WTC11 (cell line): ENCODE measurements around the gene TRABD2A. TPM values are rescaled to one million over a fixed set of nuclear protein-coding genes. Genes with fewer than 3 reads are reported as not detected.

Experiments
- ATAC-seq: fragments of 200-7000 bp; cut with Tn5 transposase; 2 replicates; pipeline ENCODE4 v1.10.0; 2021; ENCODE audit warnings: mild to moderate bottlenecking, moderate library complexity
- CTCF ChIA-PET: fragments of 300-600 bp; sonication (Branson Sonifier 250); formaldehyde crosslinking; loops from one replicate; lab custom pipeline; 2021; ENCODE audit warnings: antibody characterized with exemption; lab: Charles Lee
- POLR2A ChIA-PET: fragments of 350-600 bp; sonication (Branson Sonifier 250); formaldehyde crosslinking; loops from one replicate; lab custom pipeline; 2021; ENCODE audit warnings: antibody characterized with exemption; lab: Charles Lee
- DNase-seq: peaks from one replicate; pipeline ENCODE4 v3.0.0; 2021; ENCODE audit warnings: low spot score
- H3K27ac Mint-ChIP-seq: 2 replicates; pipeline ENCODE4 v1.8.0; 2021; ENCODE audit warnings: mixed read lengths
- H3K27me3 Mint-ChIP-seq: 2 replicates; pipeline ENCODE4 v1.8.0; 2021; ENCODE audit warnings: low read depth, mild to moderate bottlenecking, moderate library complexity, mixed read lengths
- H3K36me3 Mint-ChIP-seq: 2 replicates; pipeline ENCODE4 v1.8.0; 2021; ENCODE audit warnings: mixed read lengths
- H3K4me1 Mint-ChIP-seq: 2 replicates; pipeline ENCODE4 v1.8.0; 2022; ENCODE audit warnings: mixed read lengths
- H3K4me3 Mint-ChIP-seq: 2 replicates; pipeline ENCODE4 v1.8.0; 2021; ENCODE audit warnings: mild to moderate bottlenecking, moderate library complexity, mixed read lengths
- H3K9me3 Mint-ChIP-seq: 2 replicates; pipeline ENCODE4 v1.8.0; 2021; ENCODE audit warnings: mixed read lengths
- AR ChIP-seq: fragments of 250-450 bp; sonication (Bioruptor Pico); IDR thresholded peaks from 2 replicates; pipeline ENCODE4 v1.9.0; 2021; ENCODE audit warnings: mild to moderate bottlenecking
- CREB1 ChIP-seq: sonication (generic); formaldehyde crosslinking; IDR thresholded peaks from 2 replicates; pipeline ENCODE4 v1.8.0; 2023; ENCODE audit warnings: mild to moderate bottlenecking, missing genetic modification reagents
- FOXJ3 ChIP-seq: sonication (generic); formaldehyde crosslinking; IDR thresholded peaks from 2 replicates; pipeline ENCODE4 v1.9.0; 2021; ENCODE audit warnings: missing genetic modification reagents, mild to moderate bottlenecking, borderline replicate concordance
- FOXP1 ChIP-seq: sonication (generic); formaldehyde crosslinking; IDR thresholded peaks from 2 replicates; pipeline ENCODE4 v1.8.0; 2022; ENCODE audit warnings: missing genetic modification reagents, mild to moderate bottlenecking, moderate library complexity, borderline replicate concordance
- GABPB1 ChIP-seq: sonication (generic); formaldehyde crosslinking; IDR thresholded peaks from 2 replicates; pipeline ENCODE4 v1.8.1; 2023; ENCODE audit warnings: mild to moderate bottlenecking, missing genetic modification reagents
- GRHL2 ChIP-seq: fragments of 250-450 bp; sonication (Bioruptor Pico); IDR thresholded peaks from 2 replicates; pipeline ENCODE4 v1.8.0; 2022; ENCODE audit warnings: mild to moderate bottlenecking, moderate library complexity; ENCODE audit not compliant: insufficient replicate concordance, severe bottlenecking
- JAZF1 ChIP-seq: fragments of 250-450 bp; sonication (Bioruptor Pico); IDR thresholded peaks from 2 replicates; pipeline ENCODE4 v1.9.0; 2021; ENCODE audit warnings: moderate library complexity, mild to moderate bottlenecking, inconsistent platforms
- MLX ChIP-seq: sonication (generic); formaldehyde crosslinking; IDR thresholded peaks from 2 replicates; pipeline ENCODE4 v1.8.1; 2023; ENCODE audit warnings: mild to moderate bottlenecking, missing genetic modification reagents, moderate library complexity
- NFATC4 ChIP-seq: fragments of 250-450 bp; sonication (Bioruptor Pico); IDR thresholded peaks from 2 replicates; pipeline ENCODE4 v1.9.0; 2021; ENCODE audit warnings: mild to moderate bottlenecking
- NFE2L1 ChIP-seq: sonication (generic); formaldehyde crosslinking; IDR thresholded peaks from 2 replicates; pipeline ENCODE4 v1.8.1; 2023; ENCODE audit warnings: missing genetic modification reagents
- NR1H2 ChIP-seq: sonication (generic); formaldehyde crosslinking; IDR thresholded peaks from 2 replicates; pipeline ENCODE4 v1.9.0; 2021; ENCODE audit warnings: mild to moderate bottlenecking, moderate library complexity, missing genetic modification reagents
- TCF7 ChIP-seq: sonication (generic); formaldehyde crosslinking; IDR thresholded peaks from 2 replicates; pipeline ENCODE4 v1.8.0; 2022; ENCODE audit warnings: mild to moderate bottlenecking, low read depth, missing genetic modification reagents, moderate library complexity
- TP53 ChIP-seq: sonication (generic); formaldehyde crosslinking; IDR thresholded peaks from 2 replicates; pipeline ENCODE4 v1.8.1; 2023; ENCODE audit warnings: mild to moderate bottlenecking, missing genetic modification reagents
- ZNF416 ChIP-seq: fragments of 250-450 bp; sonication (Bioruptor Pico); IDR thresholded peaks from 2 replicates; pipeline ENCODE4 v1.9.0; 2021; ENCODE audit warnings: mild to moderate bottlenecking, inconsistent platforms
- ZNF423 ChIP-seq: fragments of 250-450 bp; sonication (Bioruptor Pico); IDR thresholded peaks from 2 replicates; pipeline ENCODE4 v2.1.2; 2022; ENCODE audit warnings: mild to moderate bottlenecking, moderate library complexity
- ZSCAN18 ChIP-seq: fragments of 250-450 bp; sonication (Bioruptor Pico); IDR thresholded peaks from 2 replicates; pipeline ENCODE4 v2.1.2; 2022; ENCODE audit warnings: mild to moderate bottlenecking, moderate library complexity
- total RNA-seq: library from RNA; stranded (reverse); gene quantifications from 3 replicates; pipeline ENCODE4 v1.2.3, GENCODE V29; 2021
- TF ChIP-seq, protein P1 (sequence below): sonication (generic); formaldehyde crosslinking; IDR thresholded peaks from 2 replicates; pipeline ENCODE4 v1.8.1; 2023; ENCODE audit warnings: mild to moderate bottlenecking, missing genetic modification reagents, borderline replicate concordance
- TF ChIP-seq, protein P2 (sequence below): fragments of 200-600 bp; IDR thresholded peaks from 2 replicates; pipeline ENCODE4 v1.8.0; 2022; ENCODE audit warnings: antibody characterized with exemption
- TF ChIP-seq, protein P3 (sequence below): sonication (generic); formaldehyde crosslinking; IDR thresholded peaks from 2 replicates; pipeline ENCODE4 v1.8.0; 2023; ENCODE audit warnings: mild to moderate bottlenecking, missing genetic modification reagents

The TRABD2A gene
- total RNA-seq, 1 experiment from 2014 or later: 12.1 TPM

- H3K27me3 Mint-ChIP-seq: peaks cover 19% of the 10 kb centered on the region
- DNase-seq: no peak
- no peaks in the 10 kb centered on the region for H3K9me3 Mint-ChIP-seq
- no peaks in the 10 kb centered on the region for H3K36me3 Mint-ChIP-seq
- H3K27ac Mint-ChIP-seq: peak overlapping the region; percentile 39; the same call in 1 of the 2 replicates
- POLR2A ChIA-PET: interaction anchor here (1.2 kb wide), 1 partner anchor 19 kb away, joined by 3 read pairs; the partner anchor contains the start of gene TRABD2A
- no peak overlapping the region for H3K4me3 Mint-ChIP-seq
- peaks cover 17% of the 10 kb centered on the region for H3K4me1 Mint-ChIP-seq
- TF ChIP-seq MLX (CRISPR knock-in tag) (no peak), ZNF416 (CRISPR knock-in tag) (no peak), ZSCAN18 (CRISPR knock-in tag) (no peak), FOXP1 (CRISPR knock-in tag) (no peak), NFATC4 (CRISPR knock-in tag) (no peak), GABPB1 (CRISPR knock-in tag) (no peak), NFE2L1 (CRISPR knock-in tag) (no peak), TCF7 (no peak), CREB1 (no peak), FOXJ3 (no peak), GRHL2 (CRISPR knock-in tag) (no peak), TP53 (no peak), ZNF423 (CRISPR knock-in tag) (no peak), JAZF1 (CRISPR knock-in tag) (no peak), NR1H2 (CRISPR knock-in tag) (no peak)
- TF ChIP-seq, protein P1, sequence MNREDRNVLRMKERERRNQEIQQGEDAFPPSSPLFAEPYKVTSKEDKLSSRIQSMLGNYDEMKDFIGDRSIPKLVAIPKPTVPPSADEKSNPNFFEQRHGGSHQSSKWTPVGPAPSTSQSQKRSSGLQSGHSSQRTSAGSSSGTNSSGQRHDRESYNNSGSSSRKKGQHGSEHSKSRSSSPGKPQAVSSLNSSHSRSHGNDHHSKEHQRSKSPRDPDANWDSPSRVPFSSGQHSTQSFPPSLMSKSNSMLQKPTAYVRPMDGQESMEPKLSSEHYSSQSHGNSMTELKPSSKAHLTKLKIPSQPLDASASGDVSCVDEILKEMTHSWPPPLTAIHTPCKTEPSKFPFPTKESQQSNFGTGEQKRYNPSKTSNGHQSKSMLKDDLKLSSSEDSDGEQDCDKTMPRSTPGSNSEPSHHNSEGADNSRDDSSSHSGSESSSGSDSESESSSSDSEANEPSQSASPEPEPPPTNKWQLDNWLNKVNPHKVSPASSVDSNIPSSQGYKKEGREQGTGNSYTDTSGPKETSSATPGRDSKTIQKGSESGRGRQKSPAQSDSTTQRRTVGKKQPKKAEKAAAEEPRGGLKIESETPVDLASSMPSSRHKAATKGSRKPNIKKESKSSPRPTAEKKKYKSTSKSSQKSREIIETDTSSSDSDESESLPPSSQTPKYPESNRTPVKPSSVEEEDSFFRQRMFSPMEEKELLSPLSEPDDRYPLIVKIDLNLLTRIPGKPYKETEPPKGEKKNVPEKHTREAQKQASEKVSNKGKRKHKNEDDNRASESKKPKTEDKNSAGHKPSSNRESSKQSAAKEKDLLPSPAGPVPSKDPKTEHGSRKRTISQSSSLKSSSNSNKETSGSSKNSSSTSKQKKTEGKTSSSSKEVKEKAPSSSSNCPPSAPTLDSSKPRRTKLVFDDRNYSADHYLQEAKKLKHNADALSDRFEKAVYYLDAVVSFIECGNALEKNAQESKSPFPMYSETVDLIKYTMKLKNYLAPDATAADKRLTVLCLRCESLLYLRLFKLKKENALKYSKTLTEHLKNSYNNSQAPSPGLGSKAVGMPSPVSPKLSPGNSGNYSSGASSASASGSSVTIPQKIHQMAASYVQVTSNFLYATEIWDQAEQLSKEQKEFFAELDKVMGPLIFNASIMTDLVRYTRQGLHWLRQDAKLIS (CRISPR knock-in tag): no peak
- TF ChIP-seq, protein P2, sequence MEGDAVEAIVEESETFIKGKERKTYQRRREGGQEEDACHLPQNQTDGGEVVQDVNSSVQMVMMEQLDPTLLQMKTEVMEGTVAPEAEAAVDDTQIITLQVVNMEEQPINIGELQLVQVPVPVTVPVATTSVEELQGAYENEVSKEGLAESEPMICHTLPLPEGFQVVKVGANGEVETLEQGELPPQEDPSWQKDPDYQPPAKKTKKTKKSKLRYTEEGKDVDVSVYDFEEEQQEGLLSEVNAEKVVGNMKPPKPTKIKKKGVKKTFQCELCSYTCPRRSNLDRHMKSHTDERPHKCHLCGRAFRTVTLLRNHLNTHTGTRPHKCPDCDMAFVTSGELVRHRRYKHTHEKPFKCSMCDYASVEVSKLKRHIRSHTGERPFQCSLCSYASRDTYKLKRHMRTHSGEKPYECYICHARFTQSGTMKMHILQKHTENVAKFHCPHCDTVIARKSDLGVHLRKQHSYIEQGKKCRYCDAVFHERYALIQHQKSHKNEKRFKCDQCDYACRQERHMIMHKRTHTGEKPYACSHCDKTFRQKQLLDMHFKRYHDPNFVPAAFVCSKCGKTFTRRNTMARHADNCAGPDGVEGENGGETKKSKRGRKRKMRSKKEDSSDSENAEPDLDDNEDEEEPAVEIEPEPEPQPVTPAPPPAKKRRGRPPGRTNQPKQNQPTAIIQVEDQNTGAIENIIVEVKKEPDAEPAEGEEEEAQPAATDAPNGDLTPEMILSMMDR: no peak
- TF ChIP-seq, all 79 proteins: peak for 0
- peak; percentile 34; the same call in 1 of the 2 replicates for ATAC-seq
- CTCF ChIA-PET: interaction anchor here (0.9 to 3.3 kb wide), 6 partner anchors 9 to 120 kb away, joined by 3 to 18 read pairs (median 10); no protein-coding TSS in a partner anchor
Measured at GRCh38 chr2:84861539-84861938, 19.3 kb downstream of the TRABD2A start.

- ATAC-seq (no peak), DNase-seq (no peak)
- H3K9me3 Mint-ChIP-seq: no peaks in the 10 kb centered on the region
- H3K36me3 Mint-ChIP-seq: no peaks in the 10 kb centered on the region
- peaks cover 44% of the 10 kb centered on the region for H3K27me3 Mint-ChIP-seq
- POLR2A ChIA-PET: no interaction called here
- no peak overlapping the region for H3K4me3 Mint-ChIP-seq
- CTCF ChIA-PET: interaction anchor here (0.7 to 2.5 kb wide), 8 partner anchors 15 to 236 kb away, joined by 3 to 47 read pairs (median 10); no protein-coding TSS in a partner anchor
- no peak overlapping the region for H3K27ac Mint-ChIP-seq
- H3K4me1 Mint-ChIP-seq: peaks cover 35% of the 10 kb centered on the region
- no peak for TF ChIP-seq AR (CRISPR knock-in tag)
- TF ChIP-seq, protein P2: no peak
- TF ChIP-seq, protein P3, sequence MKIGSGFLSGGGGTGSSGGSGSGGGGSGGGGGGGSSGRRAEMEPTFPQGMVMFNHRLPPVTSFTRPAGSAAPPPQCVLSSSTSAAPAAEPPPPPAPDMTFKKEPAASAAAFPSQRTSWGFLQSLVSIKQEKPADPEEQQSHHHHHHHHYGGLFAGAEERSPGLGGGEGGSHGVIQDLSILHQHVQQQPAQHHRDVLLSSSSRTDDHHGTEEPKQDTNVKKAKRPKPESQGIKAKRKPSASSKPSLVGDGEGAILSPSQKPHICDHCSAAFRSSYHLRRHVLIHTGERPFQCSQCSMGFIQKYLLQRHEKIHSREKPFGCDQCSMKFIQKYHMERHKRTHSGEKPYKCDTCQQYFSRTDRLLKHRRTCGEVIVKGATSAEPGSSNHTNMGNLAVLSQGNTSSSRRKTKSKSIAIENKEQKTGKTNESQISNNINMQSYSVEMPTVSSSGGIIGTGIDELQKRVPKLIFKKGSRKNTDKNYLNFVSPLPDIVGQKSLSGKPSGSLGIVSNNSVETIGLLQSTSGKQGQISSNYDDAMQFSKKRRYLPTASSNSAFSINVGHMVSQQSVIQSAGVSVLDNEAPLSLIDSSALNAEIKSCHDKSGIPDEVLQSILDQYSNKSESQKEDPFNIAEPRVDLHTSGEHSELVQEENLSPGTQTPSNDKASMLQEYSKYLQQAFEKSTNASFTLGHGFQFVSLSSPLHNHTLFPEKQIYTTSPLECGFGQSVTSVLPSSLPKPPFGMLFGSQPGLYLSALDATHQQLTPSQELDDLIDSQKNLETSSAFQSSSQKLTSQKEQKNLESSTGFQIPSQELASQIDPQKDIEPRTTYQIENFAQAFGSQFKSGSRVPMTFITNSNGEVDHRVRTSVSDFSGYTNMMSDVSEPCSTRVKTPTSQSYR: no peak
Measured at GRCh38 chr2:84858937-84859336, 21.9 kb downstream of the TRABD2A start.
